ENCODE measurements around the gene FYN.

GRCh38 chr6:111716325-111716724, 156.9 kb downstream of the FYN start:
- TF ChIP-seq, protein P1, sequence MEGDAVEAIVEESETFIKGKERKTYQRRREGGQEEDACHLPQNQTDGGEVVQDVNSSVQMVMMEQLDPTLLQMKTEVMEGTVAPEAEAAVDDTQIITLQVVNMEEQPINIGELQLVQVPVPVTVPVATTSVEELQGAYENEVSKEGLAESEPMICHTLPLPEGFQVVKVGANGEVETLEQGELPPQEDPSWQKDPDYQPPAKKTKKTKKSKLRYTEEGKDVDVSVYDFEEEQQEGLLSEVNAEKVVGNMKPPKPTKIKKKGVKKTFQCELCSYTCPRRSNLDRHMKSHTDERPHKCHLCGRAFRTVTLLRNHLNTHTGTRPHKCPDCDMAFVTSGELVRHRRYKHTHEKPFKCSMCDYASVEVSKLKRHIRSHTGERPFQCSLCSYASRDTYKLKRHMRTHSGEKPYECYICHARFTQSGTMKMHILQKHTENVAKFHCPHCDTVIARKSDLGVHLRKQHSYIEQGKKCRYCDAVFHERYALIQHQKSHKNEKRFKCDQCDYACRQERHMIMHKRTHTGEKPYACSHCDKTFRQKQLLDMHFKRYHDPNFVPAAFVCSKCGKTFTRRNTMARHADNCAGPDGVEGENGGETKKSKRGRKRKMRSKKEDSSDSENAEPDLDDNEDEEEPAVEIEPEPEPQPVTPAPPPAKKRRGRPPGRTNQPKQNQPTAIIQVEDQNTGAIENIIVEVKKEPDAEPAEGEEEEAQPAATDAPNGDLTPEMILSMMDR (IDR thresholded peaks at IDR 0.05): no peak
- TF ChIP-seq POLR2A (IDR thresholded peaks at IDR 0.05): no peak
